Stimulated activated CD4-positive, alpha-beta T cell treated with anti-CD3 and anti-CD28 coated beads, Interleukin-4, amount 100 ng/mL, for 1 hour (primary cell): ENCODE measurements around the gene SEPTIN6.

Experiments used
- DNase-seq: peaks from one replicate; pipeline ENCODE4 v3.0.0-alpha.2; 2020

The SEPTIN6 gene

GRCh38 chrX:119647552-119648420 is 45.2 kb downstream of the SEPTIN6 start:
- DNase-seq = peak; percentile 59

- DNase-seq = no peak
Observed at GRCh38 chrX:119647089-119647488, 45.9 kb downstream of the SEPTIN6 start.

GRCh38 chrX:119646515-119646914 is 46.5 kb downstream of the SEPTIN6 start:
- DNase-seq = no peak

GRCh38 chrX:119643696-119644095 is 49.3 kb downstream of the SEPTIN6 start:
- no peak for DNase-seq
